ENCODE results near the gene GPRC5C. TPM values are rescaled to one million over a fixed set of nuclear protein-coding genes. Genes with fewer than 3 reads are reported as not detected.

The GPRC5C gene
- total RNA-seq, 1 experiment from 2014 or later: 15.5 TPM

GRCh38 chr17:74385201-74385600 is 46.7 kb upstream of the GPRC5C start:
- H2AK5ac ChIP-seq (ENCODE audit: insufficient read length, low read length): no peak overlapping the region
- H3K9ac ChIP-seq (ENCODE audit: extremely low read depth, insufficient read length, low read length): no peak overlapping the region
- H3K4me2 ChIP-seq (ENCODE audit: insufficient read depth, insufficient read length, low read length): no peak overlapping the region
- Mint-ChIP-seq H3K4me3 (no peak overlapping the region), H3K27ac (no peak overlapping the region; a peak in 1 of 7 replicates), H3K4me1 (peaks cover 34 to 49% of the 10 kb centered on the region in 2 experiments), H3K36me3 (ENCODE audit: insufficient read depth in 1 of 3, low read depth in 3 of 3) (no peaks in the 10 kb centered on the region; a peak in 1 of 7 replicates), H3K27me3 (ENCODE audit: low read depth) (peaks cover 20% of the 10 kb centered on the region), H3K9me3 (0 out of 5 replicates have a peak, but pooled peaks cover 0 to 3% of the 10 kb centered on the region in 2 experiments)
- no peak overlapping the region for H2BK15ac ChIP-seq (ENCODE audit: low read depth, low read length)
- TF ChIP-seq CTCF (conservative IDR thresholded peaks at IDR 0.05): no peak
- H3K18ac ChIP-seq (ENCODE audit: insufficient read length, low read depth, low read length): no peak overlapping the region
- H4K91ac ChIP-seq (ENCODE audit: insufficient read length, low read depth, low read length): no peak overlapping the region
- H2AFZ ChIP-seq (ENCODE audit: low read length): no peak overlapping the region
- H3K14ac ChIP-seq (ENCODE audit: insufficient read depth, low read length): no peak overlapping the region
- no peak overlapping the region for H3K23ac ChIP-seq (ENCODE audit: insufficient read length, low read depth, low read length)
- no peaks in the 10 kb centered on the region for H3K79me1 ChIP-seq (ENCODE audit: insufficient read depth, low read depth, low read length, poor library complexity, severe bottlenecking)
- H3T11ph ChIP-seq (ENCODE audit: low read length): no peak overlapping the region
- no peaks in the 10 kb centered on the region for H3K9me3 ChIP-seq (ENCODE audit: control insufficient read depth, low read depth, low read length)
- WGBS (ENCODE audit: extremely low coverage, insufficient read length, low lambda C conversion rate): no CpG with 5 or more reads among the region's 3 CpGs
- no peak overlapping the region for H2BK5ac ChIP-seq (ENCODE audit: insufficient read length, low read length)
- no peaks in the 10 kb centered on the region for H4K20me1 ChIP-seq (ENCODE audit: control insufficient read depth, insufficient read depth, insufficient read length)
- H4K5ac ChIP-seq (ENCODE audit: insufficient read length, low read depth, low read length): no peak overlapping the region
- H3K27ac ChIP-seq (ENCODE audit: insufficient read length, low read depth, low read length): no peak overlapping the region
- H4K8ac ChIP-seq (replicated peaks; ENCODE audit: insufficient read length, low read depth, low read length): no peak overlapping the region
- DNase-seq: no peak
- no peaks in the 10 kb centered on the region for H3K27me3 ChIP-seq (ENCODE audit: insufficient read depth, low read length)
- H3K79me2 ChIP-seq (ENCODE audit: insufficient read depth, low read length): no peaks in the 10 kb centered on the region
- no peak overlapping the region for H2BK20ac ChIP-seq (ENCODE audit: low read depth, low read length, poor library complexity, severe bottlenecking)
- H3K4me1 ChIP-seq (ENCODE audit: insufficient read depth, low read length): no peaks in the 10 kb centered on the region; the same call in 1 of the 2 replicates
- H2BK12ac ChIP-seq (ENCODE audit: insufficient read length, low read depth, low read length): no peak overlapping the region
- H3K23me2 ChIP-seq (ENCODE audit: insufficient read length, low read depth, low read length, poor library complexity, severe bottlenecking): no peaks in the 10 kb centered on the region
- H3K56ac ChIP-seq (ENCODE audit: insufficient read length, low read depth, low read length): no peak overlapping the region
- H2BK120ac ChIP-seq (ENCODE audit: low read depth, low read length, poor library complexity, severe bottlenecking): no peak overlapping the region
- no peak overlapping the region for H3K4ac ChIP-seq (ENCODE audit: low read depth, low read length)

All from H9 (cell line).